Right ventricle myocardium superior (tissue), 1 donor: Measurements from ENCODE around the gene TSHB. TPM values are rescaled to one million over a fixed set of nuclear protein-coding genes. Genes with fewer than 3 reads are reported as not detected.
A peak's percentile ranks its signal among the peaks of the same experiment; 100 is the strongest.

Source experiments
- ATAC-seq: fragments of 200-7000 bp; cut with Tn5 transposase; one replicate; pipeline ENCODE4 v1.9.1; 2020; ENCODE audit warnings: mild to moderate bottlenecking; ENCODE audit not compliant: poor library complexity
- DNase-seq: peaks from one replicate; pipeline ENCODE4 v3.0.0-alpha.2; 2020
- intact Hi-C: fragments of 100-400 bp; cut with DNase I; formaldehyde crosslinking; loops from one replicate; pipeline ENCODE4 v1.11.2; 2022
- total RNA-seq: library from RNA; stranded (reverse); fragmentation: NEBNext Ultra II Directional; extraction: Animal tissue kit (Norgen Biotek cat#: 25700); gene quantifications from one replicate; pipeline ENCODE4 v1.2.1, GENCODE V29; 2021
- donor health status: DM: no; HTN: yes; CAD: no; lungs with severe emphysema.

TSHB gene
- total RNA-seq, 1 donor from 2014 or later = not detected

GRCh38 chr1:115056395-115056798, 26.8 kb downstream of the TSHB start:
- intact Hi-C loops = no loop called here

GRCh38 chr1:115057661-115058254, 28.1 kb downstream of the TSHB start:
- intact Hi-C loops = no loop called here
- no peak for ATAC-seq
- no peak for DNase-seq

More at GRCh38 chr1:115056395-115056798, 26.8 kb downstream of the TSHB start:
- ATAC-seq (no peak), DNase-seq (no peak)

GRCh38 chr1:115059316-115059715, 29.7 kb downstream of the TSHB start:
- DNase-seq (no peak), ATAC-seq (no peak)
- intact Hi-C loops = no loop called here

GRCh38 chr1:115060501-115060900, 30.9 kb downstream of the TSHB start:
- ATAC-seq (no peak), DNase-seq (no peak)
- intact Hi-C loops = no loop called here

- ATAC-seq = peak; percentile 55
- DNase-seq = peak; percentile 71
- intact Hi-C loops = no loop called here
Measured at GRCh38 chr1:115062542-115063004, 32.9 kb downstream of the TSHB start.

GRCh38 chr1:115063228-115063901, 33.7 kb downstream of the TSHB start:
- DNase-seq (no peak), ATAC-seq (no peak)
- intact Hi-C loops = no loop called here

GRCh38 chr1:115064461-115064860, 34.8 kb downstream of the TSHB start:
- ATAC-seq = no peak
- DNase-seq = no peak
- intact Hi-C loops = no loop called here

- DNase-seq = no peak
- intact Hi-C loops = no loop called here
- ATAC-seq = no peak
Measured at GRCh38 chr1:115065021-115065420, 35.4 kb downstream of the TSHB start.

GRCh38 chr1:115067161-115067859, 37.7 kb downstream of the TSHB start:
- ATAC-seq (no peak), DNase-seq (no peak)
- intact Hi-C loops = no loop called here

- ATAC-seq (no peak), DNase-seq (no peak)
- intact Hi-C loops = no loop called here
Measured at GRCh38 chr1:115068826-115069585, 39.4 kb downstream of the TSHB start.

- intact Hi-C loops = no loop called here
- ATAC-seq (no peak), DNase-seq (no peak)
Measured at GRCh38 chr1:115069659-115070308, 40.2 kb downstream of the TSHB start.

- ATAC-seq (no peak), DNase-seq (no peak)
- intact Hi-C loops = no loop called here
Measured at GRCh38 chr1:115071012-115071664, 41.5 kb downstream of the TSHB start.

GRCh38 chr1:115073298-115074087, 43.9 kb downstream of the TSHB start:
- intact Hi-C loops = no loop called here
- peak; percentile 81 for ATAC-seq
- DNase-seq = no peak

- intact Hi-C loops = no loop called here
- no peak for DNase-seq
- no peak for ATAC-seq
Measured at GRCh38 chr1:115074839-115075534, 45.4 kb downstream of the TSHB start.

GRCh38 chr1:115076384-115076915, 46.8 kb downstream of the TSHB start:
- DNase-seq (no peak), ATAC-seq (no peak)
- intact Hi-C loops = no loop called here

- no peak for DNase-seq
- intact Hi-C loops = no loop called here
- no peak for ATAC-seq
Measured at GRCh38 chr1:115077286-115077983, 47.8 kb downstream of the TSHB start.
